K562 (cell line): Measurements from ENCODE around the gene STX3. TPM values are rescaled to one million over a fixed set of nuclear protein-coding genes. Genes with fewer than 3 reads are reported as not detected.

ENCODE experiments used
- CTCFL ChIP-seq: IDR thresholded peaks from 2 replicates; pipeline ENCODE4 v1.6.1; 2011; ENCODE audit warnings: borderline replicate concordance, low read depth, mild to moderate bottlenecking, moderate library complexity, low read length; ENCODE audit not compliant: insufficient read depth, poor library complexity, severe bottlenecking
- ELK3 ChIP-seq: fragments of 450-650 bp; formaldehyde crosslinking; IDR thresholded peaks from 2 replicates; pipeline ENCODE4 v1.4.0; 2020; ENCODE audit warnings: mild to moderate bottlenecking
- HNRNPL ChIP-seq: fragments of 200-400 bp; formaldehyde crosslinking; IDR thresholded peaks from 2 replicates; pipeline ENCODE4 v1.6.1; 2017; ENCODE audit warnings: low read depth, mild to moderate bottlenecking, low read length
- JUN ChIP-seq, 2 experiments: sonication (generic) in 1 of 2; formaldehyde crosslinking in 1 of 2; IDR thresholded peaks; 2 replicates each; pipeline versions ENCODE4 v1.6.1 to v1.8.0; 2012 to 2022; ENCODE audit warnings: borderline replicate concordance in 2 of 2, mild to moderate bottlenecking in 2 of 2, improper control_type of control experiment in 1 of 2, low read depth in 1 of 2, low read length in 1 of 2, missing genetic modification reagents in 1 of 2
- LEF1 ChIP-seq: fragments of 450-650 bp; IDR thresholded peaks from 2 replicates; pipeline ENCODE4 v1.6.1; 2016; ENCODE audit warnings: mild to moderate bottlenecking
- MEF2A ChIP-seq: IDR thresholded peaks from 2 replicates; pipeline ENCODE4 v1.6.1; 2011; ENCODE audit warnings: low read depth, mild to moderate bottlenecking, low read length, moderate library complexity; ENCODE audit not compliant: control insufficient read depth
- PTTG1 ChIP-seq: fragments of 450-650 bp; IDR thresholded peaks from 2 replicates; pipeline ENCODE4 v1.6.1; 2016; ENCODE audit warnings: low read depth, mild to moderate bottlenecking, missing genetic modification characterization, missing compliant biosample characterization
- SOX6 ChIP-seq: fragments of 450-650 bp; IDR thresholded peaks from 2 replicates; pipeline ENCODE4 v1.6.1; 2014; ENCODE audit warnings: mild to moderate bottlenecking
- ZNF318 ChIP-seq, 2 experiments: fragments of 450-650 bp; IDR thresholded peaks; 2 replicates each; pipeline ENCODE4 v1.6.1; 2016; ENCODE audit warnings: mild to moderate bottlenecking in 2 of 2, borderline replicate concordance in 1 of 2, low read depth in 1 of 2, moderate library complexity in 1 of 2
- polyA plus RNA-seq, 8 experiments: library from polyadenylated mRNA; depleted of rRNA in 4 of 8; stranded (reverse) in 5 of 8; unstranded in 3 of 8; fragments of >200 nt; fragmentation: Nextera tagmentation in 2 of 8; fragmentation: Illumina TruSeq in 1 of 8; extraction: Ambion mirVana in 2 of 8; extraction: Trizol in 1 of 8; gene quantifications; 2 replicates each; pipeline versions ENCODE4 v1.2.1 to v1.2.3, GENCODE V29; 2011 to 2014; ENCODE audit warnings: inconsistent platforms in 1 of 8, missing spikeins in 1 of 8
- total RNA-seq, 7 experiments: library from RNA; depleted of rRNA in 6 of 7; stranded (reverse); fragments of >200 nt in 6 of 7; fragmentation: Illumina TruSeq in 2 of 7; extraction: Trizol in 2 of 7; gene quantifications; 2 replicates each; pipeline versions ENCODE4 v1.2.1 to v1.2.3, GENCODE V29; 2011 to 2021; ENCODE audit warnings: low replicate concordance in 1 of 7
- TF ChIP-seq, protein P1 (sequence below): fragments of 250-450 bp; sonication (Bioruptor Pico); IDR thresholded peaks from 2 replicates; pipeline ENCODE4 v1.5.0; 2020; ENCODE audit warnings: mild to moderate bottlenecking, borderline replicate concordance

The STX3 gene
- total and polyA plus RNA-seq, 9 of the 15 experiments (the other 6 are each of a cell fraction or from before 2014, with no cell fraction given) = 12.0 to 91.6 (median 48.7) TPM

DNA sequence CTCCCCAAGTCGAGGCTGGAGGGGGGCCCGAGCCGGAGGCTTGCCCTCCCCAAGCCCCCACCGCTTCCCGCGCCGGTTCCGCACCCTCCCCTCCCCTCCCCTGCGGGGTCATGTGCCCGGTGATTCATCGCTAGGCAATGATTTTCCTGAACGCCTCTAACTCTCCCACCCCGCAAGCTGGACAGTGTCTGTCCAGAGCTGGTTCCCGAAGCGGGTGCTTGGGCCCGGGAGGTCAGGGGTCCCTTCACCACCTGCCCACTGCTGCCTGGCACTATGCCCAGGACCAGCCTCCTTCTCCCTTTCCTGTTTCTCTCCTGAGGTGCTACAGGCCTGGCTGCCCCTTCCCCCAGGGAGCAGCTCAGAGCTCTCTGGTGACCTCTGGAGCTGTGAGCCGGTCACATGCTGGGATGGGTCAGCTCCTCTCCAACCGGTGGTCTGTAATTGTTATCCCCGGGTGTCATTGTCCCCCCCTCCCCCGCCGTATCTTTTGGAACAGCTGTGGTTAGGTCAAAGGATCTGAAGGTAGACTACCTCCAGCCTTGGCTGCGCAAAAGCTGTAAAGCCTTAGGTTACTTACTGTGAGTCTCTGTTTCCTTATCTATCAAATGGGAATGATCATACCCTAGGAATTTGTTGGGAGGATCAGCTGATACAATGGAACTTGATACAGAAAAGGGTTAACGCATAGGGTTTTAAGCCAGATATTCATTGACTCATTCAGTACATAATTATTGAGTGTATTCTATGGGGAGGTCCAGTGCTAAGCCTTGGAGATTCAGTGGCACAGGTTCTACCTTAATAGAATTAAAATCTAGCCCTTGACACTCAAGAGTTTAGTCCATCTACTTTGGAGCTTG lies 753 bp downstream of the STX3 start (continued):
- TF ChIP-seq JUN (IDR thresholded peaks at IDR 0.05; ENCODE audit: borderline replicate concordance, low read depth, low read length) = peak; percentile 68
- no peak for TF ChIP-seq JUN (CRISPR knock-in tag; IDR thresholded peaks at IDR 0.05; ENCODE audit: borderline replicate concordance)
- peak; percentile 57 for TF ChIP-seq SOX6
- no peak for TF ChIP-seq ZNF318 (IDR thresholded peaks at IDR 0.05; ENCODE audit: borderline replicate concordance in 1 of 2, low read depth in 1 of 2)
- no peak for TF ChIP-seq CTCFL
- TF ChIP-seq HNRNPL = no peak
- TF ChIP-seq LEF1 = no peak
- TF ChIP-seq, protein P1, sequence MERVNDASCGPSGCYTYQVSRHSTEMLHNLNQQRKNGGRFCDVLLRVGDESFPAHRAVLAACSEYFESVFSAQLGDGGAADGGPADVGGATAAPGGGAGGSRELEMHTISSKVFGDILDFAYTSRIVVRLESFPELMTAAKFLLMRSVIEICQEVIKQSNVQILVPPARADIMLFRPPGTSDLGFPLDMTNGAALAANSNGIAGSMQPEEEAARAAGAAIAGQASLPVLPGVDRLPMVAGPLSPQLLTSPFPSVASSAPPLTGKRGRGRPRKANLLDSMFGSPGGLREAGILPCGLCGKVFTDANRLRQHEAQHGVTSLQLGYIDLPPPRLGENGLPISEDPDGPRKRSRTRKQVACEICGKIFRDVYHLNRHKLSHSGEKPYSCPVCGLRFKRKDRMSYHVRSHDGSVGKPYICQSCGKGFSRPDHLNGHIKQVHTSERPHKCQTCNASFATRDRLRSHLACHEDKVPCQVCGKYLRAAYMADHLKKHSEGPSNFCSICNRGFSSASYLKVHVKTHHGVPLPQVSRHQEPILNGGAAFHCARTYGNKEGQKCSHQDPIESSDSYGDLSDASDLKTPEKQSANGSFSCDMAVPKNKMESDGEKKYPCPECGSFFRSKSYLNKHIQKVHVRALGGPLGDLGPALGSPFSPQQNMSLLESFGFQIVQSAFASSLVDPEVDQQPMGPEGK (CRISPR knock-in tag) = no peak
- TF ChIP-seq ELK3 = no peak
- no peak for TF ChIP-seq PTTG1
- TF ChIP-seq MEF2A = no peak
